Stimulated activated CD8-positive, alpha-beta memory T cell treated with anti-CD3 and anti-CD28 coated beads, Interleukin-2, amount 100 ng/mL, for 1 hour (primary cell): ENCODE measurements around the gene CAMK2D.

Experiments used
- DNase-seq, 2 donors: peaks; one replicate each; pipeline ENCODE4 v3.0.0-alpha.2; 2020; ENCODE audit warnings: low read depth in 2 of 2

The CAMK2D gene

DNA sequence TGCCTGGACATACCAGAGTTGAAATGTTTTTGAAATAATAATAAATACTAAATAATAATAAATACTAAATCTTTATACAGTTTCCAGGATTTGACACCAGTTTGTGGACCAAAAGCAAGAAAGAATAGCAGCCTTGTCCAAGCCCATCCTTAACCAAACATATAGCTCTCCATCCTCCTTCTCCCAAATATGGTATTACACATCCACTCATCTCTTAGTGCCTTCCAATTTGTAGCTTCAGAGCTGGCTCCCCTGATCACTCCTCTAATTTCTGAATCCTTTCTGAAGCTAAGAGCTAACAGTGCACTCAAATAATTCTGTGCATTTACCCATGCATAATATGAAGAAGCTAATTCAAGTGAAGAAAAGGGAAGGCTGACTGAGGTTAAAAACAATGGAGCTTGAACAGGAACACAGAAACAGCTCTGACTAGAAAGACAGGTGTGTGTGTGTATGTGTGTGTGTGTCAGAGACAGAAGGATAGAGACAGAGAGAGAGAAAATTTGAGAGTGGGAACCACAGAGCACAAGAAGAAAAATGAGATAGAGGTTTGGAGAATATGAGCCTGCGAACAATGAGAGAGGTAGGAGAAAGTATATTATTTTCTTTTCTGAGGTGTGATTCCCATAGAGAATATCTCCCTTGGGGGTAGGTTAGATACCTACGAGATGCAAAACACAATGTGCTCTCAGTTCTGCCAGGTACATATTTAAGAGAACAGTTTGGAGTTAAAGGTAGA lies 123.5 kb downstream of the CAMK2D start:
- DNase-seq = no peak

DNA sequence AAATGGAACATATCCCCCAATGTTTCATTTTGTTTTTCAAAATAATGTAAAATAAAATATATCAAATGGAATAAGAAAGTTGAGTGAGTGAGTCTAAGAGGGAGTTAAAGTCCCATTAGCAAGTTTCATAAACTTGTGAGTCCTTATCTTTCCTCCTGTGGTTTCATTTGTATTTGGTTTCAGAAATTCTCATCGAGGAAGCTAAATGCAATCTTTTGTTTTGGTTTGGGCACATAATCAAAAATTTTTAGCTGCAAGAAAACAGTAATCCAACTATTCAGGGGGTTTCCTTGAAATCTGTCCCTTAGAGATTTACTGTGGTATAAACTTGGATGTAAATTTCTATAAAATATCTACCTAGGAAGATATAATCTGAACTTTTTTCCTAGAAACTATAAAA lies 124.2 kb downstream of the CAMK2D start:
- no peak for DNase-seq

GRCh38 chr4:113636877-113637276 lies 124.7 kb downstream of the CAMK2D start:
- no peak for DNase-seq

DNA sequence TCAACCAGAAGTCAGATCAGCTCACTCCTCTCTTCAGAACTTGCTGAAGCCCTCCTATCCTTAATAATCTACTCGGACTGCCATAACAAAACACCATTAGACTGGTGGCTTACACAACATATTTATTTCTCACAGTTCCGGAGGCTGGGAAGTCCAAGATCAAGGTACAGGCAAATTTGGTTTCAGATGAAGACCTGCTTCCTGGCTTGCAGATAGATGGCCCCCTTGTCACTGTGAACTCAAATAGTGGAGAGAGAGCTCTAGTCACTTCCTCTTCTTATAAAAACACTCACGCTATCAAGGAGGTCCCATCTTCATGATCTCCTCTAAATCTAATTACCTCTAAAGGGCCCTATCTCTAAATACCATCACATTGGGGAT lies 125.1 kb downstream of the CAMK2D start:
- no peak for DNase-seq

- no peak for DNase-seq
Measured at GRCh38 chr4:113635739-113636437, 125.7 kb downstream of the CAMK2D start.

- no peak for DNase-seq
Measured at GRCh38 chr4:113634081-113634969, 127.2 kb downstream of the CAMK2D start.

GRCh38 chr4:113633467-113633866 lies 128.1 kb downstream of the CAMK2D start:
- DNase-seq = no peak

DNA sequence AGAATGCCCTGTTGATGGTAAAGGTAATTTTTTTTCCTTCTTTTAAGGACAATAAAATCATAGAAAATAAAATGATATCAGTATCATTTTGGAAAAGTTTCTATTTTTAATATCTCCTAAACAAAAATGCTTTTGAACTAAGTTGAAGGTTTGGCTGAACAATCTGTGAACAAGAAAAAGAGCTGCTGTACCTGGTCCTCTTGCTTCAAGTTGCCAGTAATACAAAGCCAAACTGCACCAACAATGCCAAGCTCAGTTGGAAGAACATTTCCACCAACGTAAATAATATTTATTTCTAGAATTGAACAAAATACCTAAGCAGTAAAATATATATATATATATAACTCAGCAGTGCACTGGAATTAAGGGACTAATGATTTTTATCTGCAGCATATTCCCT lies 132.8 kb downstream of the CAMK2D start:
- no peak for DNase-seq

- DNase-seq = no peak
Measured at GRCh38 chr4:113627321-113627720, 134.2 kb downstream of the CAMK2D start.

DNA sequence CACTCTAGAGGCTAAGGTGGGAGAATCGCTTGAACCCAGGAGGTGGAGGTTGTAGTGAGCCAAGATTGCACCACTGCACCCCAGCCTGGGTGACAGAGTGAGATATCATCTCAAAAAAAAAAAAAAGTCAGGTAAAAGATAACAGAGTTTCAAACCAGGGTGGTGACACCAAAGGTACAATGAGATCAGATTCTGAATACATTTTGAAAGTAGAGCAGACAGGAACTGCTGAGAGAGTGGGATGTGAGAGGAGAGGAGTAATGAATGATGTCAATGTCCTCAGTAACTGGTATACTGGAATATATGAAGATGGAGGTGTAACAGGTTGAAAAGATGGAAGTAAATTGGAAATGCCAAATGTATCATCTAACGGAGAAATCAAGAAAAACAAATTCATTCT lies 135.6 kb downstream of the CAMK2D start:
- no peak for DNase-seq

GRCh38 chr4:113623274-113623894 lies 138.2 kb downstream of the CAMK2D start:
- no peak for DNase-seq

GRCh38 chr4:113621633-113622032 lies 139.9 kb downstream of the CAMK2D start:
- DNase-seq = no peak

DNA sequence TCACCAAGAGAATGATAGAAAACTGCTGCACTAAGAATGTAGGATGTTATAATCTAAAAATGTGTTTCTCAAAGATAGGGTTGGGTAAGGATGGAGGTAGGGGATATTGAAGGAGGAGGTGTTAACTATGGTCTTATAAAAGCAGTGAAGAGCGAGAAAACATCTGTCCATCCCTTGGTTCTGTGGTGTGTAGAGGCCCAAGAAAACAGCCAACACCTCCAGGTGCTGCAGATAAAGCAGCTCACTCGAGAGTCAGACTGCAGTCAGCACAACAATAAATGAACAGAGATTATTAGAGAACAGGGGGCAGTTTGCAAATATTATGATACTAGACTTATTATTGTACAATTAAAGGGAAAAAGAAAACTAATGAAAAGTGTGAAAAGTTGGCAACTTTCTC lies 141.5 kb downstream of the CAMK2D start:
- no peak for DNase-seq

GRCh38 chr4:113619526-113619925 lies 142.0 kb downstream of the CAMK2D start:
- DNase-seq = no peak

DNA sequence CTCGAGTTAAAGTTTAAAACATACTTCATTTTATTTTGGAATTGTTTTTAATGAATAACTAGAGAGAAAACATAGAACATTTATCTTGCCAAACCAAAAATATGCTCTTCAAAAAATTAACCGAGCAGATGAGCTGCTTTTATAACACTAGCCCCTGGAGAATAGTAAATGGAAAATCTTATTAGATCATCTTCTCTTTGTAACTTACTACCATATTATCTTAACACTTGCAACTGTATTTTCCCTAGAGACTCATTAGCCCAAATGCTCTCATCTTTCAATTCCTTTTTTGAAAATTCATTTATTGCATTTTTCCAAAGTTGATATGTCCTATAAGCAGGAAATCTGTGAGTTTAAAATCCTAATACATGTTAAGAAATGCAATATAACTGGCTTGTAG lies 143.3 kb downstream of the CAMK2D start:
- DNase-seq = no peak

- DNase-seq = no peak
Measured at GRCh38 chr4:113617195-113617594, 144.3 kb downstream of the CAMK2D start.

DNA sequence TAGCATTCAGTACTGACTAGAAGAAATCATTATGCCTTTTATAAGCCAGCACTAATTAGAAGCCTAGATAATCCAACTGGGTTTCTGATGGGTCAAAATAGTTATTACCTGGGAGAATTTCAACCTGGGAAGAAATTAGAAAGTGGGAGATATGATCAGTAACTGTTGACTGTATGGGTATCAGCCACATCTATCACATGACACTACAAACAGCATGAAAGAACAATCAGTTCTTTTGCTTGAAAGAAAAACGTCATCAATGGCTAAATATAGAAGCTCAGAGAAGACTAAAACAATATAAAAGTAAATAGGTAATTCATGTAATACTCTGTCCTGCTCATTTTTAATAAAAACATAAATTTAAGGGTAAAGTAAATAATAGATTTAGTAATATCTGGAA lies 145.1 kb downstream of the CAMK2D start:
- DNase-seq = no peak

GRCh38 chr4:113614414-113614813 lies 147.1 kb downstream of the CAMK2D start:
- no peak for DNase-seq

DNA sequence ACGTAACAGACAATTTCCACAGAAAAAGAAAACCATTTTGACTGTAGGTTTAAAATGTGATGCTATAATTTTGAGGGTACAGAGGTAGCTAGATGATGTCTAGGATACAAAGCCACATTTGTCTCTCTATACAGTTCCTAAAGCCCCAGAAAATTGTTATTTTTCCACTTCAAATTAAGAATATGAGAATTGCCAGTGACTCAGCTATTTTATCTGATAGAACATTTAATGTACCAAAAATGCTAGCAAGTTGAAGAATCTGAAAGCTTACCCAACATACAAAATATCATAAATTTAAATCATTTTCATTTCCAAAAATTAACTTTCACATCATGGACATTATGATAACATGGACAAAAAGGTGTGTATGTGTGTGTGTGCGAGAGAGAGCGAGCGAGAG lies 148.0 kb downstream of the CAMK2D start:
- no peak for DNase-seq

- no peak for DNase-seq
Measured at GRCh38 chr4:113610537-113610936, 151.0 kb downstream of the CAMK2D start.

- no peak for DNase-seq
Measured at GRCh38 chr4:113607998-113608397, 153.5 kb downstream of the CAMK2D start.

DNA sequence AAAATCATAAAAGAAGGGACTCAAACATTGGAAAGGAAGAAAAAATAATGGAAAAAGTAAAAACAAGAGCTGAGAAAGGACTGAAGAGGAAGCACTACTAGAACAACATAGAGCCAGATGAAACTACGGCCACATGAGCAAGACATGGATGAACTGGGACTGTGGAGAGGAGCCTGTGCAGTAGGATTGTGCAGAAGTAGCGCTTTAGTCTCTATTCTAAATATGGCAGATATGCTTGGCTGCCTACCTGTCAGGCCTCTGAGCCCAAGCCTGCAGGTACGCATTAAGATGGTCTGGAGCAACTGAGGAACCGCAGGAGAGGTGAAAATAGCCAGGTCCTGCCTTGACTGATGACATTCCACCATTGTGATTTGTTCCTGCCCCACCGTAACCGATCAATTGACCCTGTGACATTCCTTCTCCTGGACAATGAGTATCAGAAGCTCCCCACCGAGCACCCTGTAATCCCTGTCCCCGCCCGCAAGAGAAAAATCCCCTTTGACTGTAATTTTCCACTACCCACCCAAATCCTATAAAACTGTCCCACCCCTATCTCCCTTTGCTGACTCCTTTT lies 154.3 kb downstream of the CAMK2D start:
- no peak for DNase-seq
